Left cardiac atrium (tissue), 4 donors: Measurements from ENCODE around the gene MPRIP. TPM values are rescaled to one million over a fixed set of nuclear protein-coding genes. Genes with fewer than 3 reads are reported as not detected.

Experiments used
- ATAC-seq, 2 donors: fragments of 200-7000 bp; cut with Tn5 transposase; one replicate each; pipeline ENCODE4 v1.9.1; 2020; ENCODE audit warnings: mild to moderate bottlenecking in 2 of 2, moderate library complexity in 2 of 2
- DNase-seq: peaks from one replicate; pipeline ENCODE4 v3.0.0-alpha.2; 2020
- intact Hi-C, 2 donors: fragments of 100-400 bp; cut with DNase I; formaldehyde crosslinking; loops; one replicate each; pipeline versions ENCODE4 v1.14.1 to v1.15.1; 2022 to 2023
- total RNA-seq, 2 donors: library from RNA; stranded (reverse); fragmentation: NEBNext Ultra II Directional; extraction: Animal tissue kit (Norgen Biotek cat#: 25700); gene quantifications; one replicate each; pipeline ENCODE4 v1.2.1, GENCODE V29; 2021
- donor health status: DM: no; HTN: yes; CAD: no.
- donor health status: DM: no; HTN: yes; CAD: no; lungs with severe emphysema.
- donor health status: DM: yes; HTN: yes; CAD: no.
- donor health status: Dilated cardiomyopathy.

Gene MPRIP
- total RNA-seq, 2 donors from 2014 or later = 247 to 329 TPM

GRCh38 chr17:17109256-17109655, 67.0 kb downstream of the MPRIP start:
- ATAC-seq (no peak), DNase-seq (peak; percentile 10)
- intact Hi-C loops = loop anchor here in 1 of 2 donors (10.0 kb wide), 1 partner anchor 64 kb away; the partner anchor contains the start of gene MPRIP

- peak in 1 of 2 donors; percentile 28 for ATAC-seq
- intact Hi-C loops = loop anchor here in 1 of 2 donors (10.0 kb wide), 2 partner anchors 65 to 105 kb away; partner anchors contain the start of gene MPRIP
These were observed 67.7 kb downstream of the MPRIP start for GRCh38 chr17:17109907-17110306.

DNA sequence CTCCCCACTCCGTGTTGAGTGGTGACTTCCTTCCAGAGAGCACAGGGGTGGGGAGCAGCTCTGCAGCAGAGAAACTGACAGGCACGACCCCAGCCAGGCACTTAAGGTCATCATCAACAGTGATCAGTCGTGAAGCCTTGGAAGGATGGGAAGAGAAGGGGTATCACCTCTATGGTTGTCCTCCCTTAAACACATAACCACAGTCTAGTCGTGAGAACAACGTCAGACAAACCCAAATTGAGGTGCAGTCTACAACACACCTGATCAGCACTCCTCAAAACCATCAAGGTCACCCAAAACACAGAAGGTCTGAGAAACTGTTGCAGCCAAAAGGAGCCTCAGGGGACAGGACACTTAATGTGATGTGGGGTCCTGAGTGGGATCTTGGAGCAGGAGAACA, 68.3 kb downstream of the MPRIP start:
- DNase-seq (peak; percentile 7), ATAC-seq (no peak)
- intact Hi-C loops = loop anchor here in 1 of 2 donors (10.0 kb wide), 1 partner anchor 106 kb away; no protein-coding TSS in a partner anchor

More at GRCh38 chr17:17109907-17110306, 67.7 kb downstream of the MPRIP start:
- DNase-seq = peak; percentile 41

DNA sequence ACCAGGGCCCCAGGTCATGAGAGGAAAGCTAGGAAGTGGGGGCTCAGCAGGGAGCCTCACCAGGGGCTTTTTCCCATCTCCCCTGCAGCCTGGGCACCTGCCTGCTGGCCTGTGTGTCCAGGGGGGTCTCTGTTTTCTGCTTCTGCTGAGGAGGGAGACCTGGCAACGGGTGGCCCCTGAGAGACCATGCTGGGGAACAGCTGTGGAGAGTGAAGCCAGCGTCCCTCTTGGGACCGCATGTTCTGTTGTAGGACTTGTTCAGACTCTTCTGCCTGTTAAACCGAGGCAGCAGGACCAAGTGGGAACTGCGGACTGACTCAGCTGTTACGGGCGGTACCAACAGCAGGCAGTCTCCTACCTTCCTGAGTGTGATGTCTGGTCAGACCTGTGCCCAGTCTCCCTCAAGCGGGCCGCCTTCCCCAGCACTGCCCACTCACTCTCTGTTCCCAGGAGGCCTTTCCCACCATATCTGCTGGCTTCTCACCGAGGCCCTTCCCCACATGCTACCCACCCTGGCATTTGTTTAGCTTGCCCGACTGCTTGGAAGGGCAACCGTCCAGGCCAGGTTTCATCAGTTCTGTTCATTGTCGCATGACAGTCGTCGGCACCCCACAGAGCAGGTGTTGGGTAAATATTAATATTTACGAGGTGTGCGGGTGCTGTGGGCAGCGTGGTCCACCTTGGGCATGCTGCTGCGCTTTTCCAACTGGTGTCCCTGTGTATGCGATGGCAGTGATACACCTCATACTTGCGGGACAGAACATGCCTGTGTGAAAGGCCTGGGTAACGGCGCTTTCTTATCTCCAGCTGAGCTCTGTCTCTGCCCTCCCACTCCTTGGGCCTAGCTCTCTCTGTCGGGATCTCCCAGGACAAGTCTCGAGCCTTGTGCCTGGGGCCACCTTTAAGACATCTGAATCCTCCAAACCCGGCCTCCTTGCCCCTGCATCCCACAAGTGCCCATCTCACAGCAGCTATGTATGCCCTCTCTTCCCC, 69.4 kb downstream of the MPRIP start:
- intact Hi-C loops = loop anchor here in 1 of 2 donors (10.0 kb wide), 1 partner anchor 107 kb away; no protein-coding TSS in a partner anchor
- peak; percentile 20 for DNase-seq
- no peak for ATAC-seq

GRCh38 chr17:17112628-17113200, 70.5 kb downstream of the MPRIP start:
- DNase-seq (no peak), ATAC-seq (no peak)
- intact Hi-C loops = loop anchor here in 1 of 2 donors (10.0 kb wide), 1 partner anchor 108 kb away; no protein-coding TSS in a partner anchor

DNA sequence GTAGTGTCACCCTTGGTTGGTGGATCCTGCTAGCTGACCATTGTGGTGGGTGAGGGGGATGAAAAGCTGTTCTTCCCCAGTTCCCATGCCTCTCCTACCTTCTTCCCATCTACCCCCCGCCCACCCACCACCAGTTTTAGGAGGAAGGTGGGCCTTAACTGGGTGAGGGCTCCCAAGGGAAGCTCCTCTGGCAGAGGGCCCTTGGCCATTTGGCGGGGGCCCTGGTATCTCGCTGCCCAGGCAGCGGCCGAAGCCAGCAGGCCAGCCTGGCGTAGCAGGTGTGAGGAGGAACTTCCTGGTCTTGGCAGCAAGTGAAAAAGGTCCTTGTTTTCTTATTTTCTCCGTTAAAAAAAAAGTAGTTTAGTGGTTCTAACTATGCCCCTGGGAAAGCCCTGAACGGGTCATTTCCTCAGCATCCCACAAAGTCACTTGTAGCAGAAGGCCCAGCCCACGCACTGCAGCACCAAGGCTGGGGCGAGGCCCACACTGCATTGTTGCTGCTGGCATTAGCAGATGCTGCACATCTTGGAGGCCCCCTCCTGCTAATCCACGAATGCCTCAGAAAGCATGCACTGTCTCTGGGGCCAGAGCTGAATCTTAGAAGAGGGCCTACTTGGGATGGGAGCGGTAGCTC, 72.5 kb downstream of the MPRIP start:
- DNase-seq (no peak), ATAC-seq (no peak)
- intact Hi-C loops = loop anchor here in 1 of 2 donors (10.0 kb wide), 1 partner anchor 110 kb away; no protein-coding TSS in a partner anchor

DNA sequence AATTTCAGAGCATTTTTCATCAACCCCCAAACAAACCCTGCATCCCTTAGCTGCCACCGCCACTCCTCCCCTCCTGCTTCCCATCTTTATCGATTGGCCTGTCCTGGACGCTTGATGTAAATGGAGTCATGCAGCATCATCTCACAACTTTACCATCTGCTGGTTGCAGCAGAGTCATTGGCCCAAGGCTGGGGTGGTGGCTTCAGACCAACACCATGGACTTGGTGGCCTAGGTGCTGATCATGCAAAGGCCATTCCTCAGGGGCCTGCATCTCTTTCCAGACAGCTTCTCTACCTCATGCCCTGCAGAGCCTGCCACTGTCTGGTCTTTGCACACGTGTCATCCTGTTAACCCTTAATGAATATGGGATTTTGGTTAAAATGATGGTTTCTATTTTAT, 73.4 kb downstream of the MPRIP start:
- DNase-seq (no peak), ATAC-seq (no peak)
- intact Hi-C loops = loop anchor here in 1 of 2 donors (10.0 kb wide), 1 partner anchor 111 kb away; no protein-coding TSS in a partner anchor

DNA sequence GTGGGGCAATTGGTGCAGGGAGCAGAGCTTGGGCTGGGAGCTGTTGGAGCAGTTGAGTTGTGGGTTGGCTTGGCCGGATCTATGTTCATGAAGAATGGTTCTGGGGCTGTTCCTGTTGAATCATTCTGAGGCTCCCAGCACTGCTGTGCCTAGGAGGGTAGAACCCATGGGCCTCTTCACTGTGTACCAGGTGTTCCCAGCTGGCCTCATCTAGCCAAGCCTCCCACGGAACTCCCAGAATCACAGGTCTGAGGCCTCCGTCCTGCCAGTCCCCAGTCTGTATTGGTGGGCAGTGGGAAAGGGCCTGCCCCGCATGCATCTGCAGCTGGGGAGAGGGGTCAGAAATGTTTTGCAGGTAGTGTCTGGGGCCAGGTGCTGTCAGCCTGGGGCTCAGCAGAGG, 74.1 kb downstream of the MPRIP start:
- ATAC-seq = no peak
- DNase-seq = no peak
- intact Hi-C loops = loop anchor here in 1 of 2 donors (10.0 kb wide), 1 partner anchor 112 kb away; no protein-coding TSS in a partner anchor

GRCh38 chr17:17117923-17118322, 75.7 kb downstream of the MPRIP start:
- DNase-seq (no peak), ATAC-seq (no peak)
- intact Hi-C loops = loop anchor here in 1 of 2 donors (10.0 kb wide), 1 partner anchor 113 kb away; no protein-coding TSS in a partner anchor

- no peak for DNase-seq
- intact Hi-C loops = loop anchor here in 1 of 2 donors (10.0 kb wide), 1 partner anchor 114 kb away; no protein-coding TSS in a partner anchor
These were observed 76.1 kb downstream of the MPRIP start for GRCh38 chr17:17118399-17118798.

DNA sequence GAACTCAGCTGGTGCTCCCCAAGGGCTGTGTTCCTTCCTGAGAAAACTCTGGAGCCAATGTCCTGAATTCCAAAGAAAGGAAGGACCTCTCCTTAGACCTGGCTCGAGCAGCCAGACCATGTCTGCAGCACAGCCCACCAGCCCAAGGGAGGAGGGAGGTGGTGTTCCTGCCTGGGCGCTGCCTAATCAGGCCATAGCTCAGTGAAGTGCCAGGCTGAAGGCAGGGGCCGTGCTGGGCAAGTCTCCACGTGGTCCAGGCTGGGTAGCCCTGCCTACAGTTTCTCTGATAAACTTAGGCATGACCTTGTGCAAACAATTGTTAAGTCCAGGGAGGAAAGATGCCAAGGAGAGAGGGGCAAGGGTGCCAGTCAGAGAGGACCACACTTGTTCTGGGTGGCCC, 76.8 kb downstream of the MPRIP start:
- ATAC-seq (peak; percentile 73 to 76), DNase-seq (no peak)
- intact Hi-C loops = loop anchor here in 1 of 2 donors (10.0 kb wide), 1 partner anchor 114 kb away; no protein-coding TSS in a partner anchor

More at GRCh38 chr17:17118399-17118798, 76.1 kb downstream of the MPRIP start:
- ATAC-seq = no peak

GRCh38 chr17:17119533-17119932, 77.3 kb downstream of the MPRIP start:
- peak; percentile 20 to 21 for ATAC-seq
- intact Hi-C loops = loop anchor here in 1 of 2 donors (10.0 kb wide), 1 partner anchor 115 kb away; no protein-coding TSS in a partner anchor
- no peak for DNase-seq

DNA sequence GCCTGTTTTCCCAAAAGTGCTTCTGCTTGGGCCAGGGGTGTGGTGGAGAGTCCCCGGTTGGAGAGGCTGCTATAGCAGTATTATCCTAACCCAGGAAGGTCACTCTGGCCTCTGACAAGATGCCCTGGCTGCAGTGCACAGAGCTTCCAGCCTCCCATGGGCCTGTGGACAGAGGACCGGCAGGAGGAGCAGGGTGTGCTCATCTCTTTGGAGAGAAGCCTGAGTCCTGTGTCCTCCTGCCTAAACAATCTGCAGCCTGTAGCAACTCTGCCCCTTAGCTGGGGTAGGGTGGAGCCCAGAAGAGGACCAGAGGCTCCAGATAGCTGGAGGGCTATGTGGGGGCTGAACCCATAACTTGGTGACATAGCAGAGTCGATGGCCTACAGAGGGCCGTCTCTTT, 78.0 kb downstream of the MPRIP start:
- DNase-seq (no peak), ATAC-seq (peak in 1 of 2 donors; percentile 40)
- intact Hi-C loops = no loop called here

DNA sequence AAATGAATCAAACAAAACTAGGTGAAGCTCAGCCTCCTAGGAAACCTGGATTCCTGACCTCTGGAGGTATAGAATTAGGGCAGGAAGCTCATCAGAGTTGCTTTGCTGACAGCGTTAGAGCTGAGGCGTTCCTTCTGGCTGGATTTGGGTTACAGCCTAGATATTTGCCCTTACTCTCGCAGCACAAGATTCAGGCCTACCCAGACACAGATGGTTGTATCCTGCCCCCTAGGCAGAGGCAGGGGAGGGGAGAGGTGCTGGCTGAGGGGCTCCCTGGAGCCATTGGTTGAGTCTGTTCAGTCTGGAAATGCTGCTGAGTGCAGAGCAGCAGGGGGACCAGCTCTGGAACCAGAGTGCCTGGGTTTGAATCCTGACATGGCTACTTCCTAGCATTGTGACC, 78.4 kb downstream of the MPRIP start:
- intact Hi-C loops = no loop called here
- peak; percentile 21 to 27 for ATAC-seq

DNA sequence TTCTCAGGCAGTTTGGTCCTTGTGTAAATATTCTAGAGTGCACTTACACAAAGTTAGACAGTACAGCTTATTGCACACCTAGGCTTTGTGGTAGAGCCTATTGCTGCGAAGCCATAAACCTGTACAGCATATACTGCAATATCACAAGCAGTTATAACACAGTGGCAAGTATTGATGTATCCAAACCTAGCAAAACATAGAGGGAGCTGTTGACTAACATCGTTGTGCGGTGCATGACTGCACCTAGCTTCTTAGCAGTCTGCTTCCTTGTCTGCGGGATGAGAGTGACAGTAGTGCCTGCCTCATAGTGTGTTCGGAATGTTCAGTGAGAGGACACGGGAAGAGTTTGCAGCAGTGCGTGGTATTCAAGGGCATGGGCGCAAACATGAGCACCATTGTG, 78.9 kb downstream of the MPRIP start:
- DNase-seq = no peak
- intact Hi-C loops = no loop called here
- no peak for ATAC-seq

More for the DNA sequence above, 78.4 kb downstream of the MPRIP start:
- DNase-seq = no peak

GRCh38 chr17:17122781-17123483, 80.7 kb downstream of the MPRIP start:
- DNase-seq = no peak
- intact Hi-C loops = no loop called here
- no peak for ATAC-seq

GRCh38 chr17:17124341-17124740, 82.1 kb downstream of the MPRIP start:
- intact Hi-C loops = no loop called here
- DNase-seq (no peak), ATAC-seq (no peak)
